ENCODE data around the gene ZDHHC19. TPM values are rescaled to one million over a fixed set of nuclear protein-coding genes. Genes with fewer than 3 reads are reported as not detected.

The ZDHHC19 gene
- total and polyA plus RNA-seq, 12 donors, result 0.19 to 1.3 (median 0.77) TPM; not detected in 9

DNA sequence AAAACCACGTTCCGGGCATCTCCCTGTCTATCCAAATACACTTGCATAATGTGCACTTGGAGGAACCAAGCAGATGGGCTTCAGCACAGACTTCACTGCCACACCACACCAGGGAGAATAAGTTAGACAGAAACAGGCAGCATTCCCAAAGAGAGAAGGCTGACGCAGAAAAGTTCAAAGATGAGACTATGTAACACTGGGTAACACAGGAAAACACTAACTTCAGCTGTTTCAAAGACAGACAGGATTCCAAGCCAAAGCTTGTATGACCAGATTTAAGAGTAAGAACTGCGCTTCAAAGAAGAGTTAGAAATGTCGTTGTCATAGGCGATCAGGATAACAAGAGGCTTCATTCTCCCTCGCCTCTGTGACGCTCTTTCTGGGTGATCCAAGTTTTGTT is 25.0 kb upstream of the ZDHHC19 start:
- ATAC-seq, result peak in 1 of 8 donors; percentile 27

GRCh38 chr3:196235452-196236122 is 24.4 kb upstream of the ZDHHC19 start:
- Histone ChIP-seq H3K9me3 (no peaks in the 10 kb centered on the region), H3K36me3 (peaks cover 0 to 69% (median 37%) of the 10 kb centered on the region in 9 donors), H3K27ac (no peak overlapping the region), H3K4me1 (peaks cover 0 to 15% (median 0%) of the 10 kb centered on the region in 9 donors), H3K4me3 (no peak overlapping the region), H3K27me3 (no peaks in the 10 kb centered on the region)
- WGBS, 2 donors, result 82 to 84% methylated on average over 12 of the region's 12 CpGs
- peak in 1 of 8 donors; percentile 9 for ATAC-seq
- intact Hi-C loops (cut with DNase I), result no loop called here
- TF ChIP-seq, protein P1, sequence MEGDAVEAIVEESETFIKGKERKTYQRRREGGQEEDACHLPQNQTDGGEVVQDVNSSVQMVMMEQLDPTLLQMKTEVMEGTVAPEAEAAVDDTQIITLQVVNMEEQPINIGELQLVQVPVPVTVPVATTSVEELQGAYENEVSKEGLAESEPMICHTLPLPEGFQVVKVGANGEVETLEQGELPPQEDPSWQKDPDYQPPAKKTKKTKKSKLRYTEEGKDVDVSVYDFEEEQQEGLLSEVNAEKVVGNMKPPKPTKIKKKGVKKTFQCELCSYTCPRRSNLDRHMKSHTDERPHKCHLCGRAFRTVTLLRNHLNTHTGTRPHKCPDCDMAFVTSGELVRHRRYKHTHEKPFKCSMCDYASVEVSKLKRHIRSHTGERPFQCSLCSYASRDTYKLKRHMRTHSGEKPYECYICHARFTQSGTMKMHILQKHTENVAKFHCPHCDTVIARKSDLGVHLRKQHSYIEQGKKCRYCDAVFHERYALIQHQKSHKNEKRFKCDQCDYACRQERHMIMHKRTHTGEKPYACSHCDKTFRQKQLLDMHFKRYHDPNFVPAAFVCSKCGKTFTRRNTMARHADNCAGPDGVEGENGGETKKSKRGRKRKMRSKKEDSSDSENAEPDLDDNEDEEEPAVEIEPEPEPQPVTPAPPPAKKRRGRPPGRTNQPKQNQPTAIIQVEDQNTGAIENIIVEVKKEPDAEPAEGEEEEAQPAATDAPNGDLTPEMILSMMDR (IDR thresholded peaks at IDR 0.05), result no peak
- DNase-seq, result no peak

More for the DNA sequence above, 25.0 kb upstream of the ZDHHC19 start:
- no peak for DNase-seq
- Histone ChIP-seq H3K9me3 (no peaks in the 10 kb centered on the region), H3K36me3 (peaks cover 0 to 76% (median 43%) of the 10 kb centered on the region in 9 donors), H3K27ac (no peak overlapping the region), H3K27me3 (no peaks in the 10 kb centered on the region), H3K4me3 (no peak overlapping the region), H3K4me1 (peaks cover 0 to 15% (median 0%) of the 10 kb centered on the region in 9 donors)
- TF ChIP-seq, protein P1 (IDR thresholded peaks at IDR 0.05), result no peak
- 93 to 95% methylated on average over 8 of the region's 8 CpGs for WGBS, 2 donors
- intact Hi-C loops (cut with DNase I), result no loop called here

DNA sequence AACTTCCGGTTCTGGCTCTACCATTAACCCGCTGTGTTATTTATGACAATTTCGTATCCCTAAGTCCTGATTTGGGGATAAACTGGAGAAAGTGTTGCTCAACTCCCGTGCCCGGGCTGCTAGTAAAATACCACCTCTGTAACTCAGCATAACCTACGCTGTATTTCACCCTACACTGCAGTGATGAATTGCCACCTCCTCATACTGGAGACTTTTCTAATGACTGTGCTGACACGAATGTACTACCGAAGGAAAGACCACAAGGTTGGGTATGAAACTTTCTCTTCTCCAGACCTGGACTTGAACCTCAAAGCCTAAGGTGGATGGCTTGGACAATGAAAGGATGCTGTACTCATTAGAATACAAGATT is 21.7 kb upstream of the ZDHHC19 start:
- intact Hi-C loops (cut with DNase I), result no loop called here
- Histone ChIP-seq H3K9me3 (no peaks in the 10 kb centered on the region), H3K36me3 (peaks cover 0 to 42% (median 12%) of the 10 kb centered on the region in 9 donors), H3K27me3 (no peaks in the 10 kb centered on the region), H3K4me1 (peaks cover 0 to 15% (median under 1%) of the 10 kb centered on the region in 9 donors), H3K4me3 (no peak overlapping the region), H3K27ac (peak overlapping the region in 1 of 10 donors; percentile 14)
- no peak for ATAC-seq
- TF ChIP-seq, protein P1 (IDR thresholded peaks at IDR 0.05), result no peak
- DNase-seq, result no peak
- WGBS, 2 donors, result 89 to 95% methylated on average over 8 of the region's 8 CpGs

DNA sequence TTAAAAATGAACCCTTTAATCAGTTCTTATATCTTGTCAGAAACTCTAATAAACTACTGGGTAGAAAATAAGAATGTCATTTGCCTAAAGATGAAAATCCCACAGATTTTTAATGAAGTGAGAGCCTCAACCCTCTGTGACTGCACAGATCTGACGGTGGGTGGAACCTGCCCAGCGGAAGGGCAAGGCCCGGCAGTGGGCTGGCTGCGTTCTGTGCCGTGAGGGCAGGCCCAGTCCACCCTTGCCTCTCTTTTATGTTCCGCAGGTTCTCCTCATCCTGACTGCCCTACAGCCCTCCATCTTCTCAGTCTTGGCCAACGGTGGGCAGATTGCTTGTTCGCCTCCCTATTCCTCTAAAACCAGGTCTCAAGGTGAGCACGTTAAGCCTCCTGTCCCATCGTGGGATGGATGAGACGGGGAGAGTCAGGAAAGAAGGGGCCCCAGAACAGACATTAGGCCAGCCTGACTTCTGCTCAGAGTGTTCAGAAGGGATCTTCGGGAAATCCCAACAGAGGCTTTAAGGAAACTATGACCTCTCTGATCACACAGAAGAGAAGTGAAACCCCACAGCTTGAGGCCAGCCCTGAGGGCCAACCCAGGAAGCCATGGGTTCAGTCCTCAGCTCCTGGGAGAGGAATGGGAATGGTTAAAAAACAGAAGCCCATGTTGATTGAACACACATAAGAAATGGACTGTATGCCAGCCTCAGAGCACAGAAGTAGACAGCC is 21.1 kb upstream of the ZDHHC19 start:
- Histone ChIP-seq H3K4me1 (peaks cover 0 to 18% (median 6%) of the 10 kb centered on the region in 9 donors), H3K36me3 (peaks cover 0 to 37% (median 7%) of the 10 kb centered on the region in 9 donors), H3K27me3 (no peaks in the 10 kb centered on the region), H3K4me3 (no peak overlapping the region), H3K27ac (peak overlapping the region in 1 of 10 donors; percentile 14), H3K9me3 (no peaks in the 10 kb centered on the region)
- ATAC-seq, result no peak
- no peak for DNase-seq
- TF ChIP-seq, protein P1 (IDR thresholded peaks at IDR 0.05), result no peak
- intact Hi-C loops (cut with DNase I), result no loop called here
- 94 to 95% methylated on average over 12 of the region's 12 CpGs for WGBS, 2 donors
